DND-41 (cell line): ENCODE data around the gene C12orf75.
"Not testable (repeated sequence)": the region's sequence is repeated elsewhere in the genome, so short reads cannot be mapped to it uniquely, and the experiment has no call there.

ENCODE experiments used
- ATAC-seq: fragments of 200-7000 bp; cut with Tn5 transposase; 3 replicates; pipeline ENCODE4 v1.9.1; 2021; ENCODE audit warnings: low read depth; ENCODE audit not compliant: insufficient read depth
- DNase-seq: peaks from one replicate; pipeline ENCODE4 v3.0.0-alpha.2; 2020
- H2AFZ ChIP-seq: 2 replicates; pipeline ENCODE4 v1.6.0; 2012; ENCODE audit warnings: low read depth, low read length
- H3K27ac ChIP-seq: 2 replicates; pipeline ENCODE4 v1.5.1; 2012; ENCODE audit warnings: low read length, inconsistent platforms
- H3K27me3 ChIP-seq: fragments of 200-600 bp; sonication (generic); 2 replicates; pipeline ENCODE4 v1.6.0; 2012; ENCODE audit warnings: low read length, mild to moderate bottlenecking, inconsistent platforms; ENCODE audit not compliant: insufficient read depth, poor library complexity
- H3K36me3 ChIP-seq: 2 replicates; pipeline ENCODE4 v1.5.1; 2012; ENCODE audit warnings: low read length, inconsistent platforms; ENCODE audit not compliant: insufficient read depth
- H3K4me1 ChIP-seq: 2 replicates; pipeline ENCODE4 v1.5.1; 2012; ENCODE audit warnings: mild to moderate bottlenecking, low read length; ENCODE audit not compliant: insufficient read depth
- H3K4me2 ChIP-seq: 2 replicates; pipeline ENCODE4 v1.6.0; 2012; ENCODE audit warnings: mild to moderate bottlenecking, moderate library complexity, low read length, inconsistent platforms; ENCODE audit not compliant: insufficient read depth
- H3K4me3 ChIP-seq, 2 experiments: fragments of 200-600 bp in 1 of 2; shearing (Covaris generic) in 1 of 2; 2 replicates each; pipeline ENCODE4 v1.5.1; 2012 to 2016; ENCODE audit warnings: inconsistent platforms in 2 of 2, low read length in 2 of 2, mild to moderate bottlenecking in 2 of 2, low read depth in 1 of 2, moderate library complexity in 1 of 2
- H3K79me2 ChIP-seq: 2 replicates; pipeline ENCODE4 v1.6.0; 2012; ENCODE audit warnings: low read length, inconsistent platforms; ENCODE audit not compliant: insufficient read depth
- H3K9ac ChIP-seq: 2 replicates; pipeline ENCODE4 v1.6.0; 2012; ENCODE audit warnings: low read depth, mild to moderate bottlenecking, inconsistent platforms, low read length, moderate library complexity
- H3K9me3 ChIP-seq: 2 replicates; pipeline ENCODE4 v1.5.1; 2012; ENCODE audit warnings: low read length, moderate library complexity, mild to moderate bottlenecking, inconsistent platforms; ENCODE audit not compliant: insufficient read depth, severe bottlenecking
- H4K20me1 ChIP-seq: 2 replicates; pipeline ENCODE4 v1.6.0; 2012; ENCODE audit warnings: low read length; ENCODE audit not compliant: insufficient read depth
- CTCF ChIP-seq: IDR thresholded peaks from 2 replicates; pipeline ENCODE4 v1.5.1; 2012; ENCODE audit warnings: borderline replicate concordance, low read length, moderate library complexity, mild to moderate bottlenecking; ENCODE audit not compliant: poor library complexity, severe bottlenecking; ENCODE audit errors: extremely low read depth
- EZH2 ChIP-seq: IDR thresholded peaks from 3 replicates; pipeline ENCODE4 v1.6.1; 2012; ENCODE audit warnings: borderline replicate concordance, low read depth, mild to moderate bottlenecking, moderate library complexity, low read length, inconsistent platforms; ENCODE audit not compliant: severe bottlenecking

C12orf75 gene

DNA sequence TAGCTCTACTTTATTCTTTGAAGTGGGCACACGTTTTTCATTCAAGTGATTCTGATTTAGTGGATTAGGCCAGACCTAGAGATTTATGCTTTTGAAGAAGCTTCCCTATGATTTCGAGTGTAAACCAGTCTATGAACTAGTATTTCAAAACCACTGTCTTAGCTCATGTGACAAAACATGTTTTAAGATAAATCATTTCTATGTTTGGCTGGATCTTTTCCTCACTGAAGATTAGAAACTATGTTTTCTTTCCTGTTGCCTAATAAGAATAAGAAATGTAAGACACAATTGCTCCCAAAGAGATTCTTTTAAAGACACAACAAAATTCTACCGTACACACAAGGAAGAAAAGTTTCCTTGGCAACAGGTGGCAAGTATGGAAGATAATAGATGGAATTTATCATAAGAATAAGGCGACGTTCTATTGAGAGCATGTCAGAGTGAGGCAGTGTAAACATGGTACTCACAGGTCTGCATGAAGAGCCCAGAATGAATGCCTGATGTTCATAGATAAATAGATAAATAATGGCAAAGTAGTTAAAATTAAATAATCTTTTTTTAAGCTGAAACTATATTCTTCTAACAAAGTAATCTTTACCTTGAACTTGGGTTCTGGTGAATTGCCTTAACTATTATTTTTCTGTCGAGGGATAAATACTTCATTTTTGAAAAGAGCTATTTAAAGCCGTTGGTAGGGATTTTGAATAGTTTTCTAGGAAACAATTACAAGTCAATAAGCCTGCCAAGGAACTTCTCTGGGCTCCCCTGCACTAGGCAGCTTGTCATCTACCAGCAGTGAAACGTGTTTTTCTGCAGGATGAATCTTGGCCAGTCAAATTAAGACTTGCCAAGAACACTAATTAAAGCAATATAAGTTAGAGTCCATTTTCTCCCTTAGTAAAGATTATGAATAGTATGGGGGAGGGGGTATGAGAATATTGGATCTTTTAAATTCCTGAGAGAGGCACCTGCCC is 34.1 kb upstream of the C12orf75 start:
- no peak overlapping the region for H3K27ac ChIP-seq
- no peak overlapping the region for H3K9ac ChIP-seq
- no peaks in the 10 kb centered on the region for H3K27me3 ChIP-seq
- H4K20me1 ChIP-seq: no peaks in the 10 kb centered on the region
- no peaks in the 10 kb centered on the region for H3K36me3 ChIP-seq
- H3K4me1 ChIP-seq: no peaks in the 10 kb centered on the region
- H3K4me3 ChIP-seq: no peak overlapping the region
- no peak overlapping the region for H2AFZ ChIP-seq
- peaks cover 11% of the 10 kb centered on the region for H3K9me3 ChIP-seq
- H3K79me2 ChIP-seq: no peaks in the 10 kb centered on the region
- no peak overlapping the region for H3K4me2 ChIP-seq
- TF ChIP-seq EZH2: no peak
- no peak for TF ChIP-seq CTCF
- ATAC-seq: no peak
- no peak for DNase-seq

DNA sequence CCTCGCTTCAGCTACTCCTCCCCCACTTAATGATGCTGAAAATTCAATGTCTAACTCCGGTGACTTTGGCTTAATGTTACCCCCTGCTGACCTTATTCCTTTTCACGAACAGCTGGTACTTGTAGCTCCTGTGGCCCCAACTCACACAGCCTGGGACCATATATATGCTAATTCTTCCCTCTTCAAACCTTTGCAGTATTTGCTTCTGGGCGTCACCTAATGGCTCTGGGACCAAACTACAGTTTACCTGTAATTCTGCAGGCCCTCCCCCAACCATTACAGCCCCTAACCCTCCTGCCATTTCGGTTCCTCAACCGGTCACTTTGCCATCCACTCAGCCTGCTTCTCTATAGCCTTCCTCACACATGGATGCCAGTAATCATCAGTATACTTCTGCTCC is 29.6 kb upstream of the C12orf75 start:
- H3K36me3 ChIP-seq: no peaks in the 10 kb centered on the region
- no peak for DNase-seq
- no peak overlapping the region for H3K9ac ChIP-seq
- no peak overlapping the region for H3K4me3 ChIP-seq
- H3K4me1 ChIP-seq: no peaks in the 10 kb centered on the region
- TF ChIP-seq EZH2 (no peak), CTCF (no peak)
- H3K27me3 ChIP-seq: no peaks in the 10 kb centered on the region
- H3K27ac ChIP-seq: no peak overlapping the region
- H3K4me2 ChIP-seq: no peak overlapping the region
- no peak overlapping the region for H2AFZ ChIP-seq
- no peaks in the 10 kb centered on the region for H3K79me2 ChIP-seq
- ATAC-seq: no peak
- H4K20me1 ChIP-seq: no peaks in the 10 kb centered on the region
- peaks cover 11% of the 10 kb centered on the region for H3K9me3 ChIP-seq

- no peaks in the 10 kb centered on the region for H4K20me1 ChIP-seq
- H3K9ac ChIP-seq: no peak overlapping the region
- H3K4me2 ChIP-seq: no peak overlapping the region
- H3K27ac ChIP-seq: no peak overlapping the region
- no peaks in the 10 kb centered on the region for H3K79me2 ChIP-seq
- no peaks in the 10 kb centered on the region for H3K27me3 ChIP-seq
- H3K4me1 ChIP-seq: no peaks in the 10 kb centered on the region
- H3K4me3 ChIP-seq: no peak overlapping the region
- H2AFZ ChIP-seq: no peak overlapping the region
- TF ChIP-seq EZH2 (no peak), CTCF (no peak)
- DNase-seq: no peak
- no peaks in the 10 kb centered on the region for H3K36me3 ChIP-seq
- no peak for ATAC-seq
- H3K9me3 ChIP-seq: peaks cover 11% of the 10 kb centered on the region
Measured at GRCh38 chr12:105301696-105302095, 28.8 kb upstream of the C12orf75 start.

- not testable (repeated sequence) for H3K27me3 ChIP-seq, H3K9me3 ChIP-seq, ATAC-seq, H3K36me3 ChIP-seq, H4K20me1 ChIP-seq, H3K4me3 ChIP-seq, H3K27ac ChIP-seq, H2AFZ ChIP-seq, H3K4me2 ChIP-seq, H3K79me2 ChIP-seq, H3K9ac ChIP-seq, DNase-seq, H3K4me1 ChIP-seq
Measured at GRCh38 chr12:105302986-105303385, 27.5 kb upstream of the C12orf75 start.

- not testable (repeated sequence) for DNase-seq, H3K36me3 ChIP-seq, H3K4me2 ChIP-seq, H3K27ac ChIP-seq, H3K9ac ChIP-seq, H3K4me1 ChIP-seq, H3K4me3 ChIP-seq, ATAC-seq, H2AFZ ChIP-seq, H3K9me3 ChIP-seq, H4K20me1 ChIP-seq, H3K79me2 ChIP-seq, H3K27me3 ChIP-seq
Measured at GRCh38 chr12:105304626-105305025, 25.9 kb upstream of the C12orf75 start.
